Skin of body (tissue), 2 donors: ENCODE measurements around the gene S100A4. TPM values are rescaled to one million over a fixed set of nuclear protein-coding genes. Genes with fewer than 3 reads are reported as not detected.

Source experiments
- DNase-seq: peaks from one replicate; lab custom pipeline; 2025; lab: John Stamatoyannopoulos, UW
- total RNA-seq: library from RNA; depleted of rRNA; stranded (reverse); fragments of >200 nt; gene quantifications from one replicate; pipeline ENCODE4 v1.2.3, GENCODE V29; 2014

The S100A4 gene
- total RNA-seq, 1 donor from 2014 or later: 102 TPM

GRCh38 chr1:153509036-153509435 is 36.6 kb downstream of the S100A4 start:
- no peak for DNase-seq

- DNase-seq: no peak
Measured at GRCh38 chr1:153507926-153508583, 37.6 kb downstream of the S100A4 start.

- DNase-seq: peak; percentile 58
Measured at GRCh38 chr1:153506831-153507413, 38.7 kb downstream of the S100A4 start.

- no peak for DNase-seq
Measured at GRCh38 chr1:153506386-153506785, 39.2 kb downstream of the S100A4 start.

GRCh38 chr1:153505576-153505975 is 40.0 kb downstream of the S100A4 start:
- no peak for DNase-seq

GRCh38 chr1:153503766-153504165 is 41.8 kb downstream of the S100A4 start:
- no peak for DNase-seq

- DNase-seq: no peak
Measured at GRCh38 chr1:153498746-153499145, 46.9 kb downstream of the S100A4 start.

- DNase-seq: no peak
Measured at GRCh38 chr1:153495536-153495935, 50.1 kb downstream of the S100A4 start.

GRCh38 chr1:153494976-153495535 is 50.5 kb downstream of the S100A4 start:
- DNase-seq: peak; percentile 39

Other genes starting within 250 kb of the S100A4 start
- gene PGLYRP3, start 232.9 kb downstream of the S100A4 start, total RNA-seq: 4.4 TPM
- 4.3 TPM for gene PGLYRP4, start 197.0 kb downstream of the S100A4 start, total RNA-seq
- 1,024 TPM for gene S100A9, start 188.0 kb downstream of the S100A4 start, total RNA-seq
- gene S100A12, start 170.2 kb downstream of the S100A4 start, total RNA-seq: 63.8 TPM
- gene S100A8, start 154.7 kb downstream of the S100A4 start, total RNA-seq: 337 TPM
- gene S100A7A, start 129.3 kb downstream of the S100A4 start, total RNA-seq: 0.30 TPM
- 130 TPM for gene S100A7, start 85.2 kb downstream of the S100A4 start, total RNA-seq
- 161 TPM for gene S100A6, start 9.8 kb downstream of the S100A4 start, total RNA-seq
- not detected for gene S100A5, start 4.9 kb downstream of the S100A4 start, total RNA-seq
- gene S100A3, start 3.5 kb upstream of the S100A4 start, total RNA-seq: 36.0 TPM
- gene S100A2, start 20.0 kb upstream of the S100A4 start, total RNA-seq: 71.6 TPM
- gene S100A16, start 67.3 kb upstream of the S100A4 start, total RNA-seq: 103 TPM
- 141 TPM for gene S100A14, start 70.5 kb upstream of the S100A4 start, total RNA-seq
- 17.8 TPM for gene S100A13, start 81.7 kb upstream of the S100A4 start, total RNA-seq
- gene S100A1, start 82.6 kb upstream of the S100A4 start, total RNA-seq: 5.6 TPM
- gene CHTOP, start 88.3 kb upstream of the S100A4 start, total RNA-seq: 52.1 TPM
- 33.2 TPM for gene SNAPIN, start 112.9 kb upstream of the S100A4 start, total RNA-seq
- gene ILF2, start 125.2 kb upstream of the S100A4 start, total RNA-seq: 134 TPM
- 10.6 TPM for gene NPR1, start 132.9 kb upstream of the S100A4 start, total RNA-seq
- gene INTS3, start 182.2 kb upstream of the S100A4 start, total RNA-seq: 40.5 TPM
- 25.0 TPM for gene SLC27A3, start 229.6 kb upstream of the S100A4 start, total RNA-seq